Measurements from ENCODE around the gene CCL17.
"Not testable (repeated sequence)": the region's sequence is repeated elsewhere in the genome, so short reads cannot be mapped to it uniquely, and the experiment has no call there.

The CCL17 gene

GRCh38 chr16:57395026-57395425 is 9.5 kb upstream of the CCL17 start:
- DNase-seq (ENCODE audit: low spot score), result no peak

DNA sequence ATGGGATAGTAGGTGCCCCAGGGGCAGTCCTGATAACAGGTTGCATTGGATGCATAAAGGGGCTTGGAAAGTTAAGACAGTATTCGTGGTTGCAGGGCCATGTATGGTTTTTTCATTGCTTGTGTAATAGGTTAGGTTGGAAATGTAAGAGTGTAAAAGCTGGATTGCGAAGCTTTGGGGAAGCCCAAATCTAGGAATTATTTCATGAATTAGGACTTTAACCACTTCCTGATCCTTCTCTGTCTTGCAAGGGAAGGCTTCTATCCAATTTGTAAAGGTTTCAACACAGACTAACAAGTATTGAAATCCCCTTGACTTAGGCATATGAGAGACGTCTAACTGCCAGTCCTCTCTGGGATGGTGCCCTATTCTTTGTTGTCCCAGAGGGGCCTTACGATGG is 7.8 kb upstream of the CCL17 start:
- DNase-seq (ENCODE audit: low spot score), result no peak

GRCh38 chr16:57397493-57397892 is 7.1 kb upstream of the CCL17 start:
- DNase-seq (ENCODE audit: low spot score), result not testable (repeated sequence)

GRCh38 chr16:57401943-57402640 is 2.5 kb upstream of the CCL17 start:
- DNase-seq (ENCODE audit: low spot score), result no peak

- no peak for DNase-seq (ENCODE audit: low spot score)
Measured at GRCh38 chr16:57405097-57405496, 530 bp downstream of the CCL17 start.

GRCh38 chr16:57406881-57407280 is 2.3 kb downstream of the CCL17 start:
- DNase-seq (ENCODE audit: low spot score), result no peak

- DNase-seq (ENCODE audit: low spot score), result no peak
Measured at GRCh38 chr16:57407521-57408353, 3.2 kb downstream of the CCL17 start.

GRCh38 chr16:57409065-57409464 is 4.5 kb downstream of the CCL17 start:
- DNase-seq (ENCODE audit: low spot score), result no peak

DNA sequence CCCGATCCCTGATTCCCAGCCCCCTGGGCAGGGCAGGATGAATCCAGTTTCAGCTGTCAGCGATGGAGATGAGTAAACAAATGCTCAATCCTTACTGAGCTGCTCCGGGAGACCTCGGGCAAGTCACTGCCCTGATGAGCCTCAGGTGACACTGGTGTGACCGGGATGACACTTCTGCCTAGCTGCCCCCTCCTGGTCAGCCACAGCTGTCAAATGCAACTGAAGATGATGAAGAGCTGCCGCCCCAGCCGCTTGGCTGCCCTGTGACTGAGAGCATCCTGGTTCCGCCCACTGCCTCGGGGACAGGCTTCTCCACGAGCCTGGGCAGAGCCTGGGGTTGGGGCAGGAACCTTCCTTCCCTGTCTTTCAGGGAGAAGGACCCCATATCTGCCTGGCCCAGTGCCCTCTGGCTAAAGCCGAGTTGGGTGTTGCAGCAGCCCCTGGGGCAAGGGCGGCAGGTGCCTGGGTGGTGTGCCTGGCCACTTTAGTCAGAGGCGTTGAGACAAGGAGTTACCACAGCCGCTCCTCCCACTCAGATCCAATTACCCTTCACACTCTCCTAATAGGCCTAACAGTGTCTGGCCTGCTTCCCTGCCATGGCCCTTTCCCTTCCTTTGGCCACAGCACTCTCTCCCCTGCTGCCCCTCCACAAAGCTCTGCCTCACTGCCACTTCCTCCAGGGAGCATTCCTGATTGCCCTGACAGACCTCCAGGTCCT is 5.5 kb downstream of the CCL17 start:
- peak; percentile 51 for DNase-seq (ENCODE audit: low spot score)

- DNase-seq (ENCODE audit: low spot score), result no peak
Measured at GRCh38 chr16:57411362-57411976, 6.9 kb downstream of the CCL17 start.

DNA sequence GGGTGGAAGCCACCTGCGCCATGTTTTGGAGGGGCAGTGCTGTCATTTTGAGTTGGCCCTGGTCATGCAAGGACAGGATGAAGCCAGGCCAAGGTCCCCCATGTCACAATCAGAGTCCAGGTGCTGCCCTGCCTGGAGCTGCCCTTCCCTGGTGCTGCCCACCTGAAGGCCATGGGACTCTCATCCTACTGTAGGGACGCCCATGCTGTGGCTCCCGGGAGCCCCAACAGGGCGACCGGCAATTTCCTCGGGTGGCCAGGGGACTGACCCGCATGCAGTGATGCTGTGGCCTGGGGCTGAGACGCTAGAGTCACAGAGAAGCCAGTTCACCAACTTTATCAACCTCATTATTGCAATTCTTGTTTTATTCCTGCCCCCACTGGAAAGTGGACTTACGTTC is 8.0 kb downstream of the CCL17 start:
- DNase-seq (ENCODE audit: low spot score), result no peak

DNA sequence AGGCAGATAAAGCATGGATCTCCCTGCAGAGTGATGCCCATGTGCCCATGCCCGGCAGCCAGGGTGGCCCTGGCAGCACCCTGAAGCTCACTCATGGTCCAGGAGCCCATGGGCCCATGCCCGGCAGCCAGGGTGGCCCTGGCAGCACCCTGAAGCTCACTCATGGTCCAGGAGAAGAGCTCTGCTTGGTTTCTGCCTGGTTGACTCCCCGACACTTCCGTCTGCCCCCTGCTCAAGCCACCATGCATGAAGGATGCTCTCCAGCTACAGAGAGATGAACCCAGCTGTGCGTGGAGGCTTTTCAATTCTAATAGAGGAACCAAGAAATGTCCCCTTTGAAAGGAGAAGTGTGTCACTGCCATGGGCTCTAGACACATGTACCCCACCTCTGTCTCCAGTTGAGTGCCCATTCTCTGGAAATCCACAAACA is 8.7 kb downstream of the CCL17 start:
- DNase-seq (ENCODE audit: low spot score), result no peak

- no peak for DNase-seq (ENCODE audit: low spot score)
Measured at GRCh38 chr16:57413733-57414132, 9.2 kb downstream of the CCL17 start.

- DNase-seq (ENCODE audit: low spot score), result no peak
Measured at GRCh38 chr16:57416084-57416483, 11.5 kb downstream of the CCL17 start.

GRCh38 chr16:57419506-57419905 is 14.9 kb downstream of the CCL17 start:
- no peak for DNase-seq (ENCODE audit: low spot score)

- peak; percentile 83 for DNase-seq (ENCODE audit: low spot score)
Measured at GRCh38 chr16:57422026-57422944, 17.7 kb downstream of the CCL17 start.

GRCh38 chr16:57423152-57423551 is 18.6 kb downstream of the CCL17 start:
- DNase-seq (ENCODE audit: low spot score), result no peak

DNA sequence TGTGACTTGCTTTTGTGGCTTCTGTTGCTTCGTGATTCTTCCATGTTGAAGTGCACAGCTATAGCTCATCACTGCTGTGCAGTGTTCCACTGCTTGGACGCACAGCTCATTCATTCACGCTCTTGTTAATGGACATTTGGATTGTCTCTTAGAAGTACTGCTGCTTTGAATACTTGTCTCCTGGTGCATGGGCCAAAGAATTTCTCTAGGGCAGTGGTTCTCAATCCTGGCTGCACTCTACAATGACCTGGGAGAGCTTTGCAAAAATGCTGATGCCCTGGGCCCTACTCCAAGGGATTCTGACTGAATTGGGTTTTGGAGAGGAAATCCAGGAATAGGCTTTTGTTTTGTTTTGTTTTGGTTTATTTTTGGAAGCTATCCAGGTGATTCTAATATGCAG is 20.0 kb downstream of the CCL17 start:
- DNase-seq (ENCODE audit: low spot score), result no peak

DNA sequence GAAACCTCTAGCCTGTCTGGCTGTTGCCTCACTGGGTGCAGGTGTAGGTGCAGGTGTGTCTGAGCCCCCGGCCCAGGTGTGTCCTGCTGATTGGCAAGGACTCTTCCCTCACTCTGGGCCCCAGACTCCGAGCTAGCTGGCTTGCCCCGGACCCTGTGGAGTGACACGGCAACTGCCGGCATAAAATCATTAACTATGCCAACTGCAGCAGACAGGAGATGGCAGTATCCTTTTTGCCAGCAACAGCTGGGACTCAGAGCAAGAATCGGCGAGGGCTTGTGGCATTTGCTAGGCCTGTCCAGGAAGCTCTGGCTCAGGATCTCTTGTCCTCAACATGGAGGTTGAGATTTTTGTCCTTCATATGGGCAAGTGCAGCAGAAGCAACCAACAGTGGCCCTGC is 21.8 kb downstream of the CCL17 start:
- DNase-seq (ENCODE audit: low spot score), result no peak

DNA sequence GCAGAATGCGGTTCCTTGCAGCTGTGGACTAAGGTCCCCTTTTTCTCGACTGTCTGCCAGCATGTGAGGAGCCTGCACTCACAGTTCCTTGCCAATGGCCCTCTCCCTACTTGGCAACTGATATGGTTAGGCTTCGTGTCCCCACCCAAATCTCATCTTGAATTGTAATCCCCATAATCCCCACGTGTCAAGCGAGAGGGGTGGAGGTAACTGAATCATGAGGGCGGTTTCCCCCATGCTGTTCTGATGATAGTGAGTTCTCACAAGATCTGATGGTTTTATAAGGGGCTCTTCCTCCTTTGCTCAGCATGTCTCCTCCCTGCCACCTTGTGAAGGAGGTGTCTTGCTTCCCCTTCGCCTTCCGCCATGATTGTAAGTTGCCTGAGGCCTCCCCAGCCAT is 22.7 kb downstream of the CCL17 start:
- DNase-seq (ENCODE audit: low spot score), result no peak

- DNase-seq (ENCODE audit: low spot score), result no peak
Measured at GRCh38 chr16:57427824-57428223, 23.3 kb downstream of the CCL17 start.
